ENCODE measurements around the gene PNCK.

PNCK gene

GRCh38 chrX:153626863-153627674, 46.5 kb downstream of the PNCK start:
- DNase-seq (ENCODE audit: low read depth) = no peak

- DNase-seq (ENCODE audit: low read depth) = no peak
These were observed 47.5 kb downstream of the PNCK start for GRCh38 chrX:153626025-153626633.

GRCh38 chrX:153625271-153626024, 48.2 kb downstream of the PNCK start:
- DNase-seq (ENCODE audit: low read depth) = no peak

DNA sequence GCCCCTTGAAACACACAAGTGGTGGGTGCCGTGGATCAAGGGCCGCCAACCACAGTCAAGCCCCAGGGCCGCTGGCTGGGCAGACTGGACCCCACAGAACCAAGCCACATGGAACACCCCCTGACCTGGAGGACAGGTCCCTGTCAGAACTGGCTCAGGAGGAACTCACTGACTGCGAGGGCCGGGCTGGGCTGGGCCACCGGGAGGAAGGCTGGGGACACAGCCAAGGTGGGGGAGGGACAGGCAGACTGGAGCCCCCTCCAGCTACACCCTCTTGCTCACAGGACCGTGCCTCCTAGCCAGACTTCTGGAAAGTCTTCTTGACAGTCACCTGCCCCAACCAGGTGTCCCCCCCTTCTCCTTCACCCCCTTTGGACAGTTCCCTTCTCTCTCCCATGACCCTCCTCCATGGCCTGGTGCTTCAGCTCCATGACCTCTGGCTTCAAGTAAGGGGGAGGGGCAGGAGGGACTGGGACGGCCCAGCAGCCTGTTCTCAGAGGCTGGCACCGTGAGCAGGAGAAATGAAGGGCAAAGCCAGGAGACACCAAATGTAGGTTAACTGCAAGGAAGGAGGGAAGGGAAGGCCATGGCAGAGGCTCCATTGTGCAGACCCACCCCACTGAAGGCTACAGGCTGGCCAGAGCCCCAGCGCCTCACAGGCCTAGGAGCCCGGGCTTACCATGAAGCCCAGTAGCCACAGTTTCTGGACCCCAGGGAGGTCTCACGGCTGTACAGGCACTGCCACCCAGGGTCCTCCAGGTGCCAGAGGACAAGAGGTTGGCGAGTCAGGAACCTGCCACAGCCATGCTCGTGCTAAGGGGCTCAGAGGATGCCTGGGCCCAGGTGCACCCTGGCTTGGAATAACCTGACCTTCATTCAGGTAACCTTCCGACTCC, 49.2 kb downstream of the PNCK start:
- no peak for DNase-seq (ENCODE audit: low read depth)

GRCh38 chrX:153623310-153624029, 50.1 kb downstream of the PNCK start:
- DNase-seq (ENCODE audit: low read depth) = no peak

- no peak for DNase-seq (ENCODE audit: low read depth)
These were observed 50.8 kb downstream of the PNCK start for GRCh38 chrX:153622661-153623309.

DNA sequence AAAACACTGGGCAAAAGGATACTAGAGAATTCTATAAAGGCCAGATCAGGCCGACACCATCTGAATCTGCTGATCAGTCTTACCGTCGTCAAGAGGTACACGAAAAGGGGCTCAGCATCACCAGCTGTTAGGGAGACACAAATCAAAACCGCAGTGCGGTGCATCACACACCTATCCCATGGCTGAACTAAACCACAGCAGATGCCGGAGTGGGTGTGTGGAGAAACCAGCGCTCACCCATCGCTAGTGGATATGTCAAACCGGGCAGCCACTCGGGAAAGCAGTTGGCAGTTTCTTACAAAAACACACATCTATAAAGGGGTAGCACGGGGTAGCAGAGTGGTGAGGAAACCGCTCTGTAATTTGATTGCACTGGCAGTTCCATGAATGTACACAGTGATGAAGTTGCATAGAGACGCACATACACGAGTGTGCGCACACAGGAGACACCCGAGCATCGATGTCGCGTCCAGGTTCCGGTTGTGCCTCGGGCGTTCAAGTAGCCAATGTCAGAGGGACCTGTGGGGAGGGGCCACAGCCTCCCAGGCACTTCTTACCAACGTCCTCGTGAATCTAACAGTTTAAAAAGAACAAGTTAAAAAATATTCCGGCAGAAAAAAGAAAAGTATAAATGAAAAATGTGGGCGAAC, 51.5 kb downstream of the PNCK start:
- DNase-seq (ENCODE audit: low read depth) = no peak

- no peak for DNase-seq (ENCODE audit: low read depth)
These were observed 53.0 kb downstream of the PNCK start for GRCh38 chrX:153620576-153620975.
